SKM-1 treated with dmso at 0.1 percent for 144 hours (cell line): ENCODE data around the gene DYNLT4.
"Not testable (repeated sequence)": the region's sequence is repeated elsewhere in the genome, so short reads cannot be mapped to it uniquely, and the experiment has no call there.

ENCODE experiments used
- DNase-seq: peaks from one replicate; lab custom pipeline; 2025; ENCODE audit not compliant: unreplicated experiment; lab: John Stamatoyannopoulos, UW

The DYNLT4 gene

DNA sequence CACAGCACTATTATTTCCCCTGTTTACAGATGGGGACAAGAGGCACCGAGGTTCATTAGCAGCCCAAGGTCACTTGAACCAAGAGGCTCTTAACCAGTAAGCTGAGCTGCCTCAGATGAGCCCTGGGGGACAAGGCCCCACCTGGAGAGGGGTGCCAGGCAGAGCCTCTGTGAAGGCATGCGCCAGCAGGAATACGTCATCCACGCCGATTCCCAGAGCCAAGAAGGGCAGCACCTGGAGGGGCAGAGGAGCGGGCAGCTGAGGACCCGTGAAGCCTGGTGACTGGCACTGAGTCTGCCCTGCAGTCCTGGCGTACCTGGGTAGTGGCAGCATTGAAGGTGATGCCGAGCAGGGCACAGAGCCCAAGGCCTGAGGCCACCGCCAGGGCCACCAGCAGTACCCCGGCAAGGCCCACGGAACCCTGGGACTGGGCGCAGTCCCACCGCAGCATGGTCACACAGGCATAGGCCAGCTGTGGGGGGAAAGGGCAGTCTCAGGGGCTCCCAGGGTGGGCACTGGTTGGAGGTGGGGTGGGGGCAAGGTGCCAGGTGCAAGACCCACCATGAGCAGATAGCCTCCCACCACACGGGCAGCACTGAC, 21.8 kb upstream of the DYNLT4 start:
- DNase-seq: no peak

DNA sequence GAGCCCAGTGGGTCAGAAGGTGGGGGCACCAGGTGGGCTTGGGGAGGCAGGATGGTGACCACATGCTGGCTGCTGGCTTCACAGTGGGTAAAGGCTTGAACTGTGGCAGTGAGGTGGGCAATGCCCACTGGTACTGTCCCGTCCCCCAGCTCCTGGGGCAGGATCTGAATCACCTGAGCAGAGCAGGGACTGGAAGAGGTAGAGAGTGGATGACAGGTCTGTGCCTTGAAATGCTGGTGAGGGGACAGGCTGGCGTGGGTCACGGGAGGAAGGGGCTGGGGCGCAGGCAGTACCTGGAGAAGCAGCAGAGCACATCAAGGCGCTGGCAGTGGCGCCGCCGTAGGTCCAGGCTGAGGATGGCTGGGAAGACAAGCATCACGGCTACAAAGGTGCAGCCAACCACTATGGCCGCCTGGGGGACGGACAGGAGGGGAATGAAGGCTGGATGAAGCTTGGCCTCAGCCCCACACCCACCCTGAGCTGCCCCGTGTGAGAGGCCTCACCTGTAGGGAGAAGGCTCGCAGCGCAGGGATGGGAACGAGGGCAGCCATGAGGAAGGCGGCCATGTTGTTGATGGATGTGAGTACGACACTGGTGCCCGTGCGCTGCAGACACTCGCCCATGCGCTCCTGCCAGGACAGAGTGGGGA, 21.0 kb upstream of the DYNLT4 start:
- DNase-seq: no peak

DNA sequence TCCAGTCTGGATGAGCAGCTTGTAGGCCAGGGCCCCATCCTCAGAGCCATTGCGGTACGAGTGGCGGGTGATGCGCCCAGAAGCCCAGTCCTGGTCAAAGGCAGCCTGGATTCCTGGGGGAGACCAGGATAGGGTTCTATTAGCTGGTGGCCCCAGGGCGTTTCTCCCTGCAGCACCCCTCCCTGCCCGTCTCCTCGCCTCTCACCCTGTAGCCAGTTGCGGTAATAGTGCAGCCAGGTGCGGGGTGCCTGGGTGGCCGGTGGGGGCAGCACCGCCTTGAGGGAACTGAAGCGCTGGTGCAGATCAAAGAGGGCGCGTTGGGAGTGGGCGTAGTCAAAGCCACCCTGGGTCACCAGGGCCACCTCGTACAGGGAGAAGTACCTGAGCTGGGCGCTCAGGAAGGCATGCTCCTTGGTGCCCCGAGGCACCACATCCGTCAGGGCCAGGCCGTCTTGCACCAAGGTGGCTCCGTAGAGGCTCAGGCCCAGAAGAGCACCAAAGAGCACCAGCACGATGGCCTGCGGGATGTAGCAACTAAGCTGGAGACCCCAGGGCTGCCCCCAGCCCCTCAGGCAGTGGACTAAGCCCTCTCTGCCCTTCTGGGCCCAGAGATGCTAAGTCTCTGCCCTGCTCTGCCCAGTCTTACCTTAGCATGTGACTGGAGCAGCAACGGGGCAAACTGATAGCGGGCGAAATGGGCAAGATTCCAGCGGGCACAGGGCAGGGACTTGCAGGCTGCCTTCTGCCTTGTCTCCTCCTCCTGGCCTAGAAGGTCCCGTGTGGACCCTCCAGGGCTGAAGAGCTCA, 20.2 kb upstream of the DYNLT4 start:
- DNase-seq: no peak

DNA sequence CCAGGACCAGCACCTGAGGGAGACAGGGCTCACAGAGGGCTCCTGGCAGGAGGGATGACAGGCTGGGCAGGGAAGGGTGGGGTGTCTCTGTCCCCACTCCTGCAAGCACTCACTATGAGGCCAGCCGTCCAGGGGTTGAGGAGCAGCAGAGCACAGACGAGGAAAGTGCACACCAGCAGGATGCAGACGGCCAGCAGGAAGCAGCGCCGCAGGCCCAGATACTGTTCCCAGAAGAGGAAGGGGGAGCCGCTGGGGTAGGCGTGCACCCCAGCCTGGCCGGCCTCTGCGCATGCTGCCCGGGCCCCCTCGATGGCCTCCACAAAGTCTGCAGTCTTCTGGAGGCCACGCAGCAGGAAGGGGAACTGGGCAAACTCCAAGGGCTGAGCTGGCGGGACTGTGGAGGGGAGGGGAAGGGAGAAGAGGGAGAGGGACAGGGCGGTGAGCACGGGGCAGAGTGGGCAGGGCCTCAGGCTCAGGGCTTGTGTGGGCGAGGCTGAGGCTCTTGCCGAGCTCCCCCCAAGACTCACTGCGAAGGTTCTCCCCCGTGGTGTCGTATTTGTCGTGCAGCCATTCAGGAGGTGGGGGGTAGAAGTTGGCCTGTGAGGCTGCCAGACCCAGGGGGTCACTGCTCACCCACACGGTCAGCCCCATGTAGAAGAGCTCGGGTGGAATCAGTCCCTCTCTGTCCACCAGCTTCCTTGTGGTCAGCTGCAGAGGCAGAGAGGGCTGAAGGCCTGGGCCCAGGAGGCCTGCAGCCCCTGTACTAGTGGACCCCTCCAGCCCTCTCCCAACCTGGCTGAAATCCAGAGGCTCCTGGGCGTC, 19.4 kb upstream of the DYNLT4 start:
- peak; percentile 46 for DNase-seq

DNA sequence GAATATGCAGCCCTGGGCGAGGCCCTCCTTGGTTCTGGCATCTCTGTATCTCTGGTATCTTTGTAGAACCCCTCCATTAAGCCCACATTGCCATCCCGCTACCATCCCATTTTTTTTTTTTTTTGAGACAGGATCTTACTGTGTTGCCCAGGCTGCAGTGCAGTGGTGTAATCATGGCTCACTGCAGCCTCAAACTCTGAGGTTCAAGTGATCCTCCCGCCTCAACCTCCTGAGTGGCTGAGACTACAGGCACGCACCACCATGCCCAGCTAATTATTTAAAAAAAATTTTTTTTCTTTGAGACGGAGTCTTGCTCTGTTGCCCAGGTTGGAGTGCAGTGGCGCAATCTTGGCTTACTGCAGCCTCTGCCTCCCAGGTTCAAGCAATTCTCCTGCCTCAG, 17.2 kb upstream of the DYNLT4 start:
- DNase-seq: not testable (repeated sequence)

DNA sequence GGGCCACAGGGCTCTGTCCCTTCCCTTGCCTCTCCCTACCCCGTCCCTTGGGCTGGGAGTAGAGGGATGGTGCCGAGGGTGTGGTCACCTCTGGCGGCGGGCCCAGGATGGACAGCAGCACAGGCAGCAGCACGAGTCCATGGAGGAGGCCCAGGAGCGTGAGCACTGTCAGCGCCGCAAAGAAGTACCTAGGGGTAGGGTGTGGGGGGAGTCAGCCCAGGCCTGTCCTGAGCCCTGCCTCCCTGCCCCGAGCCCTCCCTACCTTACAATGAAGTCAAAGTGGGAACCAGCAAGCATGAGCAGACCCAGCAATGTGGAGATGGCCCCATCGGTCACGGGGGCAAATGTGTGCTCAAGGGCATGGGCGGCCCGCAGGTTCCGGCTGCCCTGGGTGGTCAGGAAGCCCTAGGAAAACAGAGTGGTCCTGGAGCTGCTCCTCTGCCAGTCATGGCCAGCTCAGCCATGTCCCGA, 15.9 kb upstream of the DYNLT4 start:
- DNase-seq: no peak

DNA sequence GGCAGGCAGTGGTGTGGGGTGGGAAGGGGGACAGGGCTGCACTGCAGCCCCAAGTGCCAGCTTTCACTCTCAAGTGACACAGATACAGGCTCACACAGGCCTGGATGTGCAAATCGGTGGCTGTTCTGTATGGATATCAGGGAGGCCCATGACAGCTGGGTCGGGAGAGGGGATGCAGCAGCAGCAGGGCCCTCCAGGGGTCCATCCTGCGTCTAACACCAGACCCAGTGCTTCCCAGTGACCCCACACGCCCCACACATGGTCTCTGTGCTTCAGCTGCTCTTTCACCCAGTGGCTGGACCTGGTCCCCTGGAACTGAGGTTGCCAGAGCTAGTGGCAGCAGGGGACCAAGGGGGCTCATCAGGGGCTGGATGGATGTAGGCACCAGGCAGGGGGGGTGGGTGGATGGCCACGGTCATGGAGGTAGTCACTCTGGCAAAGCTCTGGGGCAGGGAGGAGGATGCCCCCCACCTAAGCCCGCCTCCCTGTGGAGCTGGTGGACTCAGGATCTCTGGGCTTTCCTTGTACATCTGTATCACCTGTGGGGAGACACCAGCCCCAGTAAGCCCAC, 15.1 kb upstream of the DYNLT4 start:
- no peak for DNase-seq

DNA sequence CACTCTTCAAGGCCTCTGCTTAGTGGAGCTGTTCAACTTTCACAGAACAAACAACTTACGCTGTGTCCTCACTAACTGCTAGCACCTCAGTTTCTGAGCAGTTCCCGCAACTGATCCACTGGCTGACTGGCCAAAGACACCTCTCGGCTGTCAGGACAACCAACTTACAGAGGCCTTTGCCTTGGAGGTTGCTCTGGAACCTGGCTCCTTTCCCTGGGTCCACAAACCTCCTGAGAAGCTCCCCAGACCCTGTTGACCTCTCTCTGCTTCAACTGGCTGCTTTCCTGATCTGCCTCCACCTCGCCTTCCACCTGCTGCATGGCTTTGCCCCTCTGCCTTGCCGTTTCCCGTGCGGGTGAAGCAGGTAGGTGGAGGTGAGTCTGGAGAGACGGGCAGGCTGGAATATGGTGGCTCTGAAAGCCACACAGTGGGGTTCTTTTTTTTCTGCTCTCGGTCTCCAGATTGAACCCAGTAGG, 14.1 kb upstream of the DYNLT4 start:
- no peak for DNase-seq

DNA sequence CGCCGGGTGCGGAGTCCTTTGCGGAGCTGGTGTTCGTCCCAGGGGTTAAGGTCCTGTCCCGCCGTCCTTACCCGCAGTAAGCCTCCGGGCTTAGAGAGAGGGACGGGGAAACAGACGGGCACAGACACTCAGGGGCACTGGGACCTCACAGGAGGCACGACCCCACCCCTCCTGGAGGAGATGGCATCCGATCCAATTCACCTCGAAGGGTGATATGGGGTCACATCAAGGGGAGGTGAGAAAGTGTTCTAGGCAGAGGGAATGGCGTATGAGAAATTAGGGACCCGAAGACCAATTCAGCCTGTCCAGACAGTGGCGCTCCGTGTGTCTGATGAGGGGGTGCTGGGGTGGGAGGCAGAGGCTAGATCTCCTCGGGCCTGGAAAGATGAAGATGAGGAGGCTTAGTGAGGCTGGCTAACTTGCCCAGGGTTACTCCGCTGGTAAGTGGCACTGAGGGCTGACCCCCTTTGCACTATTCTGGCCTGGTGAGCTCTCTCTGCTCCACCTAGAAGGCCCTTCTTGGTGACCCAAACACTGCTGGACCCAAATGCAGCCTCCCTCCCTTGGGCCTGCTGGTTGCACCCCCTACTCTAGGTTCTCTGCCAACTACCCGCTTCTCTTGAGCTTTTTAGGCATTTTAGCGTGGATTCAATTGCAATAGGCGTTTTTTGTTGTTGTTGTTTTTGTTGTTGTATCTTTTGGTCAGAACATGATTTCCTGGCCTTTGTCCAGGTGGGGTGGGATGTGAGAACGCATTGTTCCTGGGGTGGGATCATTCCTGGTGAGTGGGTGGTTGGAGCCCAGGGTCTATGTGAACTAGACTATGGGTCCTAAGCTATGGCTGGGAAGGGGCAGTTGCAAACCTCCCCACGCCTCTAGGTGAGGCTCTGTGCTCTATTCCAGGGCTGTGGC, 13.4 kb upstream of the DYNLT4 start:
- no peak for DNase-seq

DNA sequence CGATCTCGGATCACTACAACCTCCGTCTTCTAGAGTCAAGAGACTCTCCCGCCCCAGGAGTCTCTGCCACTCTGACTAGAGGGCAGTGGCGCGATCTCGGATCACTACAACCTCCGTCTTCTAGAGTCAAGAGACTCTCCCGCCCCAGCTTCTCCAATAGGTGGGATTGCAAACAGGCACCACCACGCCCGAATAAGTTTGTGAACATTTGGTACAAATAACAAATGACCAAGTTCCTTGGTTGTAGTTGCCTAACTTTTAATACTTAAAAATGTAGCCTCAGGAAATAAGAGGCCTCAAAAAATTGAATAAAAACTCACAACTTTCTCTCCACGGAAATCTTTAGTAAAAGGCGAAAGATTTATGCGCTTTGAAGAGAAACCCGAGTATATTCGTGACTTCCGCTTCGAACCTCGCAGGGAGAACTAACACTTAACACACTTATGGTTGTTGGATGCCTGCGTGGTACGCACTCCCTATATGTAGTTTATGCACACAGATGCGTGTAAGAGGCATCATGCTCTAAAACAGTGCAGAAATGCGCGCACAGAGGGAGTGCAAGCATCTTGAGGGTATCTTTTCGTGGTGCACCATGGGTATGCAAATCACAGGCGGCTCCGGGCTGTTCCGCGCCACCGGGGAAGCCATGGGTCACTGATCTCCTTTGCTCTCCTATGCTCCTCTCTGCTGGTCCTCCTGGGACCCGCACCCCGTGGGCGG, 12.6 kb upstream of the DYNLT4 start:
- DNase-seq: peak; percentile 95

DNA sequence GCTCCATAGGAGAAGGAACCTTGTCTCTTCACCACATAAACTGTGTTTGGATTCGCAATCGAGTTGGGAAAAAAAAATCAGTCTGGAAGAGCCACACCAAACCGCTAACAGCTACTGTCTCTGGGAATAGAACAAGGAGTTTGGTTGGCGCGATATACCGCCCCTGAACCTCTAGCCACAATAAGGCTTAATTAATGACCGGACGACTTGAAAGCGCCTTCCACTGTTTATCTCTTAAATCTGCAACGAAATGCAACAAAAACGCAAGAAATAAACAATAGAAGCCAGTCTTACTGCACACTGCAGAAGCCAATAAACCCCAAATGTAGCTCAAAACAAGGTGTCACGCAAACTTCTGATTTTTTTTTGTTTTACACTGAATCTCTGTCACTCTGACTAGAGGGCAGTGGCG, 12.1 kb upstream of the DYNLT4 start:
- no peak for DNase-seq

DNA sequence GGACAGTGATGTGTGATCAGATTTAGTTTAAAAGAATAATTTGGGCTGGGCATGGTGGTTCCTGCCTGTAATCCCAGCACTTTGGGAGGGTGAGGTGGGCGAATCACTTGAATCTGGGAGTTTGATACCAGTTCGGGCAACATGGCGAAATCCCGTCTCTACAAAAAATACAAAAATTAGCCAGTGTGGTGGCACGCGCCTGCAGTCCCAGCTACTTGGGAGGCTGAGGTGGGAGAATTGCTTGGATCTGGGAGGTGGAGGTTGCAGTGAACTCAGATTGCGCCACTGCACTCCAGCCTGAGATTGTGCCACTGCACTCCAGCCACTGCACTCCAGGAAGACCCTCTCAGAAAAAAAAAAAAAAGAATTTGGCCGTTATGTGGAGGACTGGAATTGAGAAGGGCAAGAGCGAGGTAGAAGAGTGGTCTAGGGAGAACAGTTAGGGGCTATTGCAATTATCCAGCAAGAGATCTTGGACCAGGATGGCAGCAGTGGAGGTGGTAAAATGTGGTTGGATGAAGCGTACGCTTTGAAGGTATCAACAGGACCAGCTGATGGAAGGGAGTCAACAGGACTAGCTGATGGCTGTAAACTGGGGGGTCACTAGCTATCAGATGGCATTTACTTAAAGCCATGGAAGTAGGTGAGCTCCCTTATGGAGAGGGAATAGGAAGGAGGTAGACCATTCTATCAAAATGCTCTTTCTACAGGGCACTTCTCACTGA, 10.8 kb upstream of the DYNLT4 start:
- no peak for DNase-seq

DNA sequence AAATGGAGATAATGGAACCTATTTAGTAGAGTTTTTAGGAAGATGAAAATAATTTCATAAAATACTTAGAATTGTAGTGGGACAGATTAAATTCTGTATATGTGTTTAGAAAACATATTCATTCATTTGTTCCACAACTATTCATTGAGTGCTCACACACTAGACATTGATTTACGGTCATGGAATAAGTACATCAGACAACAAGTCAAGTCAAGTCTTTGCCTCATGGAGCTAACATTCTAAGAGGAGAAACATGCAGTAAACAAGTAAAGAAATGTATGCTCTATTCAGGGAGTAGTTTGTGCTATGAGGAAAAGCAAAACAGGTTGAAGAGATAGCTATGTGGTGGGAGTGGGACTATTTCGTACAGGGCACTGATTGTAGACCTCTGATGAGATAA, 10.2 kb upstream of the DYNLT4 start:
- DNase-seq: no peak

DNA sequence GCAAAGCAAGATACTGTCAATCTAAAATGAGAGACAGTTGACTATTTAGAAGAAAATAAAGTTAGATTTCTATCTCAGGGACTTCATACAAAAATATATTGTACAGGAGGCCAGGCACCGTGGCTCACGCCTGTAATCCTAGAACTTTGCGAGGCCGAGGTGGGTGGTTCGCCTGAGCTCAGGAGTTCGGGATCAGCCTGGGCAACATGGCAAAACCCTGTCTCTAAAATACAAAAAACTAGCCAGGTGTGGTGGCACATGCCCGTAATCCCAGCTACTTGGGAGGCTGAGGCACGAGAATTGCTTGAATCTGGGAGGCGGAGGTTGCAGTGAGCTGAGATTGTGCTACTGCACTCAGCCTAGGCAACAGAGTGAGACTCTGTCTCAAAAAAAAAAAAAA, 8.8 kb upstream of the DYNLT4 start:
- DNase-seq: not testable (repeated sequence)

DNA sequence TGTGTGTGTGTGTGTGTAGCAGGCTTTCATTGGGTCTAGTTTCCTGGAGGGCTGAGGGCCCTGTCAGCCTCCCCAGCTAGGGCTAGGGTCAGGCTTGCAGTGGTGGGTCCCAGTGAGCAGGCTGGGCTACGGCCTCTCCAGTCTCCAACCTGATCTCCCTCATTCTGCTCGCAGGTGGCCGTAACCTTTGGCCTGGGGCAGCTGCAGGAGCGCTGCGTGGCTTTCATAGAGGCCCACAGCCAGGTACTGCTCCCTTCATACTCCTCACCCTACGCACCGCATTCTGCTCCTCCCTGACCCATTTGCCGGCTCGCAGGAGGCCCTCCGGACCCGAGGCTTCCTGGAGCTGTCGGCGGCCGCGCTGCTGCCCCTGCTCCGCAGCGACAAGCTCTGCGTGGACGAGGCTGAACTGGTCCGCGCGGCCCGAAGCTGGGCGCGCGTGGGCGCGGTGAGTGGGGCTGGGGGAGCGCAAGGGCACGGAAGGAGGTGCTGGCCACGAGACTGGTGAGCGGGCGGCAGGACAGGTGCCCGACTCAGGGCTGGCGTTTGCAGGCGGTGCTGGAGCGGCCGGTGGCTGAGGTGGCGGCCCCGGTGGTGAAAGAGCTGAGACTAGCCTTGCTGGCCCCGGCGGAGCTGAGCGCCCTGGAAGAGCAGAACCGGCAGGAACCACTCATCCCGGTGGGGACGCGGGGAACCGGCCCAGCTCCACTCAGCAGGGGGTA, 5.8 kb upstream of the DYNLT4 start:
- DNase-seq: no peak

DNA sequence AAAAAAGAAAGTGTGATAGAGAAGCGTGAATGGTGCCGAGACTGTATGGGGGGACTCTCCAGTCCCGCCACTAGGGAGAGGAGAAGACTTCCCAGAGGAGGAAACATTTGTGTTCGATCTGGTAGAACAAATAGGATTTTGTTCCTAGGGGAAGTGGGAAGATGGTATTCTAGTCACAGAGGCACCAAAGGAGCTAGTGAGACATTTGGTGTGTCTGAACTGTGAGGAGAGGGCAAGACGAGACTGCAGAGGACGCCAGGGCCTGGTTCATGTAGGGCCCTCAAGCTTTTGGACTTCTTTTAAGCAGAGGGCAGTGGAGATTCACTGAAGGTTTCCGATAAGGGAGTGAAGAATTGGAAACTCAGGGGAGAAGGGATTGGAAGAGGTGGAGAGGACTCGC, 4.1 kb upstream of the DYNLT4 start:
- no peak for DNase-seq

DNA sequence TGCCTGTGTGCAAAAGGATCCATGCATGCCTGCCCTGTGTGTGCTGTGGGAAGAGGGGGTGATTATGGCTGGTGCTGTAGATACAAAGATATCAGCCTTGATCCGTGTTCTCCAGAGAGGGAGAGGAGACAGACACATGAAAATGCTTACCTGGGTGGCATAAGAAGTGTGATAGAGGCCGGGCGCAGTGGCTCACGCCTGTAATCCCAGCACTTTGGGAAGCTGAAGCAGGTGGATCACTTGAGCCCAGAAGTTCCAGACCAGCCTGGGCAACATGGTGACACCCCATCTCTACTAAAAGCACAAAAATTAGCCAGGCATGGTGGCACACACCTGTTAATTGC, 3.6 kb upstream of the DYNLT4 start:
- not testable (repeated sequence) for DNase-seq
